H1 (cell line): ENCODE data around the gene NIPSNAP2. TPM values are rescaled to one million over a fixed set of nuclear protein-coding genes. Genes with fewer than 3 reads are reported as not detected.

Source experiments
- CTCF ChIA-PET: fragments of 300-600 bp; sonication (Branson Sonifier 250); formaldehyde crosslinking; loops from one replicate; lab custom pipeline; 2021; ENCODE audit not compliant: partially characterized antibody; lab: Charles Lee
- POLR2A ChIA-PET: fragments of 300-600 bp; sonication (Branson Sonifier 250); formaldehyde crosslinking; loops from one replicate; lab custom pipeline; 2021; ENCODE audit warnings: inconsistent platforms; ENCODE audit not compliant: partially characterized antibody; lab: Charles Lee
- DNase-seq, 2 experiments: peaks; one replicate each; pipeline versions ENCODE4 v3.0.0 to v3.0.0-alpha.2; 2010 to 2022; ENCODE audit warnings: low spot score in 2 of 2, low read depth in 1 of 2, mixed read lengths in 1 of 2
- FAIRE-seq: peaks from 2 replicates; lab custom pipeline; 2011; peaks lifted over from hg19 to GRCh38; lab: Jason Lieb, UNC
- H2AFZ ChIP-seq: 2 replicates; pipeline ENCODE4 v1.8.1; 2012; ENCODE audit warnings: low read length, inconsistent platforms
- H2AK5ac ChIP-seq: 2 replicates; pipeline ENCODE4 v1.6.1; 2013; ENCODE audit warnings: low read depth, low read length
- H2BK120ac ChIP-seq: replicated peaks from 2 replicates; pipeline ENCODE3; 2013; ENCODE audit warnings: low read depth, low read length, inconsistent platforms
- H2BK12ac ChIP-seq: 2 replicates; pipeline ENCODE4 v1.6.1; 2013; ENCODE audit warnings: low read depth, low read length
- H2BK15ac ChIP-seq: 2 replicates; pipeline ENCODE4 v1.6.1; 2013; ENCODE audit warnings: low read length
- H2BK20ac ChIP-seq: 2 replicates; pipeline ENCODE4 v1.6.1; 2013; ENCODE audit warnings: low read length
- H2BK5ac ChIP-seq: 2 replicates; pipeline ENCODE4 v1.6.1; 2013; ENCODE audit warnings: low read depth, low read length
- H3K14ac ChIP-seq: 2 replicates; pipeline ENCODE4 v1.6.1; 2013; ENCODE audit warnings: inconsistent platforms; ENCODE audit not compliant: insufficient read length
- H3K18ac ChIP-seq: 2 replicates; pipeline ENCODE4 v1.6.1; 2013; ENCODE audit warnings: low read length; ENCODE audit errors: extremely low read depth
- H3K23ac ChIP-seq: 2 replicates; pipeline ENCODE4 v1.6.1; 2013; ENCODE audit warnings: inconsistent platforms; ENCODE audit not compliant: insufficient read length
- H3K23me2 ChIP-seq: 2 replicates; pipeline ENCODE4 v1.6.1; 2013; ENCODE audit warnings: low read depth, low read length
- H3K27ac ChIP-seq: 2 replicates; pipeline ENCODE4 v1.6.1; 2011; ENCODE audit warnings: low read depth, low read length, inconsistent platforms
- H3K27me3 ChIP-seq, 4 experiments: replicated peaks in 1 of 4; 1 replicate in 1 of 4; 2 replicates in 3 of 4; pipeline versions ENCODE4 v1.6.1 to v1.8.1; 2011 to 2013; ENCODE audit warnings: low read length in 3 of 4, mild to moderate bottlenecking in 3 of 4, inconsistent platforms in 2 of 4, mixed read lengths in 2 of 4, moderate library complexity in 1 of 4; ENCODE audit not compliant: control insufficient read depth in 3 of 4, insufficient read depth in 3 of 4; ENCODE audit errors: extremely low read depth in 1 of 4
- H3K36me3 ChIP-seq, 4 experiments: 2 replicates each; pipeline versions ENCODE4 v1.6.1 to v1.8.1; 2011 to 2013; ENCODE audit warnings: mild to moderate bottlenecking in 4 of 4, low read length in 3 of 4, moderate library complexity in 2 of 4, control low read depth in 1 of 4, inconsistent platforms in 1 of 4; ENCODE audit not compliant: insufficient read depth in 4 of 4, control insufficient read depth in 2 of 4
- H3K4ac ChIP-seq: replicated peaks from 2 replicates; pipeline ENCODE3; 2013; ENCODE audit warnings: low read length, low read depth, mixed read lengths, inconsistent platforms; ENCODE audit not compliant: insufficient read length
- H3K4me1 ChIP-seq, 4 experiments: replicated peaks in 1 of 4; 1 replicate in 1 of 4; 2 replicates in 3 of 4; pipeline versions ENCODE4 v1.6.1 to v1.8.1; 2011 to 2013; ENCODE audit warnings: low read length in 3 of 4, inconsistent platforms in 2 of 4, mixed read lengths in 1 of 4; ENCODE audit not compliant: insufficient read depth in 4 of 4, control insufficient read depth in 3 of 4
- H3K4me2 ChIP-seq, 2 experiments: 2 replicates each; pipeline versions ENCODE4 v1.6.1 to v1.8.1; 2011 to 2013; ENCODE audit warnings: low read depth in 2 of 2, low read length in 2 of 2, control low read depth in 1 of 2, inconsistent platforms in 1 of 2, mild to moderate bottlenecking in 1 of 2; ENCODE audit not compliant: insufficient read depth in 1 of 2
- H3K4me3 ChIP-seq, 4 experiments: fragments of 200-600, 300-600 bp in 1 of 4; sonication (generic), shearing (Covaris generic), sonication (Bioruptor Twin) in 1 of 4; 2 replicates each; pipeline versions ENCODE4 v1.5.1 to v1.8.1; 2011 to 2016; ENCODE audit warnings: low read length in 4 of 4, low read depth in 3 of 4, control low read depth in 2 of 4, inconsistent platforms in 2 of 4, mild to moderate bottlenecking in 2 of 4, mixed read lengths in 1 of 4, moderate library complexity in 1 of 4; ENCODE audit not compliant: insufficient read depth in 2 of 4; ENCODE audit errors: extremely low read depth in 1 of 4
- H3K56ac ChIP-seq: replicated peaks from 2 replicates; pipeline ENCODE3; 2013; ENCODE audit warnings: low read depth, mild to moderate bottlenecking, mixed read lengths, low read length, inconsistent platforms; ENCODE audit not compliant: insufficient read length
- H3K79me1 ChIP-seq: 2 replicates; pipeline ENCODE4 v1.6.1; 2013; ENCODE audit warnings: low read depth, low read length, control low read depth
- H3K79me2 ChIP-seq, 2 experiments: 2 replicates each; pipeline versions ENCODE4 v1.6.1 to v1.8.1; 2012 to 2013; ENCODE audit warnings: low read length in 2 of 2, mild to moderate bottlenecking in 2 of 2, inconsistent platforms in 1 of 2; ENCODE audit not compliant: insufficient read depth in 2 of 2, control insufficient read depth in 1 of 2
- H3K9ac ChIP-seq, 4 experiments: replicated peaks in 1 of 4; 1 replicate in 1 of 4; 2 replicates in 3 of 4; pipeline versions ENCODE4 v1.6.1 to v1.8.1; 2011 to 2013; ENCODE audit warnings: low read depth in 3 of 4, low read length in 3 of 4, control low read depth in 2 of 4, mild to moderate bottlenecking in 2 of 4, moderate library complexity in 2 of 4, inconsistent platforms in 1 of 4; ENCODE audit errors: extremely low read depth in 1 of 4
- H3K9me3 ChIP-seq, 2 experiments: 2 replicates each; pipeline versions ENCODE4 v1.6.1 to v1.8.1; 2012 to 2013; ENCODE audit warnings: mild to moderate bottlenecking in 2 of 2, moderate library complexity in 2 of 2, control low read depth in 1 of 2, inconsistent platforms in 1 of 2, low read depth in 1 of 2, low read length in 1 of 2, mixed read lengths in 1 of 2; ENCODE audit not compliant: insufficient read depth in 2 of 2
- H4K20me1 ChIP-seq, 2 experiments: replicated peaks in 1 of 2; 2 replicates each; pipeline versions ENCODE3 to v1.8.1; 2011 to 2013; ENCODE audit warnings: inconsistent platforms in 2 of 2, low read length in 2 of 2, mild to moderate bottlenecking in 1 of 2; ENCODE audit not compliant: insufficient read depth in 2 of 2, control insufficient read depth in 1 of 2
- H4K5ac ChIP-seq: 2 replicates; pipeline ENCODE4 v1.6.1; 2013; ENCODE audit warnings: low read length, low read depth, mixed read lengths, inconsistent platforms; ENCODE audit not compliant: insufficient read length
- H4K8ac ChIP-seq: 2 replicates; pipeline ENCODE4 v1.8.0; 2013; ENCODE audit warnings: mild to moderate bottlenecking, moderate library complexity, low read length, inconsistent platforms; ENCODE audit not compliant: insufficient read depth; ENCODE audit errors: extremely low read depth
- H4K91ac ChIP-seq: replicated peaks from 2 replicates; pipeline ENCODE3; 2013; ENCODE audit warnings: low read length, mixed read lengths, inconsistent platforms; ENCODE audit not compliant: insufficient read length
- CBX5 ChIP-seq: fragments of 300-800, 300-1000 bp; sonication (generic); IDR thresholded peaks from 2 replicates; pipeline ENCODE4 v1.7.1; 2016; ENCODE audit warnings: antibody characterized with exemption, low read length, low read depth
- GTF2F1 ChIP-seq: IDR thresholded peaks from 2 replicates; pipeline ENCODE4 v1.6.1; 2012; ENCODE audit warnings: low read depth, low read length, improper control_type of control experiment, borderline replicate concordance
- JUND ChIP-seq: IDR thresholded peaks from 2 replicates; pipeline ENCODE4 v1.6.1; 2011; ENCODE audit warnings: mild to moderate bottlenecking, improper control_type of control experiment, low read length
- NRF1 ChIP-seq: IDR thresholded peaks from 2 replicates; pipeline ENCODE4 v1.6.1; 2011; ENCODE audit warnings: mild to moderate bottlenecking, low read depth, low read length, improper control_type of control experiment
- RBBP5 ChIP-seq: IDR thresholded peaks from 2 replicates; pipeline ENCODE4 v1.7.1; 2012; ENCODE audit warnings: low read depth, mild to moderate bottlenecking, inconsistent platforms, low read length, moderate library complexity, borderline replicate concordance
- RXRA ChIP-seq: IDR thresholded peaks from 2 replicates; pipeline ENCODE4 v1.6.1; 2011; ENCODE audit warnings: low read depth, mild to moderate bottlenecking, low read length, moderate library complexity; ENCODE audit not compliant: insufficient read depth
- SUZ12 ChIP-seq: fragments of 200-600 bp; sonication (generic); IDR thresholded peaks from 2 replicates; pipeline ENCODE4 v1.6.1; 2012; ENCODE audit warnings: mild to moderate bottlenecking, inconsistent platforms, low read length, moderate library complexity, mixed read lengths
- TAF7 ChIP-seq: optimal IDR thresholded peaks from 2 replicates; pipeline ENCODE3; 2011; ENCODE audit warnings: low read depth, mild to moderate bottlenecking, inconsistent platforms, low read length, moderate library complexity, borderline replicate concordance
- TCF12 ChIP-seq: IDR thresholded peaks from 2 replicates; pipeline ENCODE4 v1.6.1; 2011; ENCODE audit warnings: low read depth, mild to moderate bottlenecking, low read length
- WGBS, 2 experiments: shearing (Covaris generic) in 1 of 2; methylation state at CpG; one replicate each; pipeline versions ENCODE4 v1.1.6 to v1.1.7; 2013 to 2015; ENCODE audit warnings: low lambda C conversion rate in 2 of 2, mixed read lengths in 2 of 2, inconsistent platforms in 1 of 2, low coverage in 1 of 2, missing lambda C conversion rate in 1 of 2; ENCODE audit not compliant: insufficient replicate concordance in 2 of 2, insufficient coverage in 1 of 2, insufficient read length in 1 of 2; ENCODE audit errors: extremely low coverage in 1 of 2, missing lambda C conversion rate in 1 of 2; 5-methylcytosine and 5-hydroxymethylcytosine counted together
- polyA plus RNA-seq, 7 experiments: library from polyadenylated mRNA; depleted of rRNA in 3 of 7; stranded (reverse) in 5 of 7; unstranded in 2 of 7; fragments of >200 nt in 5 of 7; fragments of 200-250 nt in 2 of 7; gene quantifications; 1 replicate in 5 of 7; 2 replicates in 1 of 7; 4 replicates in 1 of 7; pipeline versions ENCODE4 v1.2.1 to v1.2.3, GENCODE V29; 2011 to 2013; ENCODE audit warnings: missing spikeins in 2 of 7, mixed read lengths in 2 of 7
- total RNA-seq: library from RNA; stranded (reverse); fragmentation: NEBNext Ultra II Directional; extraction: Animal tissue kit (Norgen Biotek cat#: 25700); gene quantifications from 2 replicates; pipeline ENCODE4 v1.2.1, GENCODE V29; 2021

The NIPSNAP2 gene
- total and polyA plus RNA-seq, 2 of the 8 experiments (the other 6 are each of a cell fraction or from before 2014, with no cell fraction given): 31.1 to 45.2 TPM

DNA sequence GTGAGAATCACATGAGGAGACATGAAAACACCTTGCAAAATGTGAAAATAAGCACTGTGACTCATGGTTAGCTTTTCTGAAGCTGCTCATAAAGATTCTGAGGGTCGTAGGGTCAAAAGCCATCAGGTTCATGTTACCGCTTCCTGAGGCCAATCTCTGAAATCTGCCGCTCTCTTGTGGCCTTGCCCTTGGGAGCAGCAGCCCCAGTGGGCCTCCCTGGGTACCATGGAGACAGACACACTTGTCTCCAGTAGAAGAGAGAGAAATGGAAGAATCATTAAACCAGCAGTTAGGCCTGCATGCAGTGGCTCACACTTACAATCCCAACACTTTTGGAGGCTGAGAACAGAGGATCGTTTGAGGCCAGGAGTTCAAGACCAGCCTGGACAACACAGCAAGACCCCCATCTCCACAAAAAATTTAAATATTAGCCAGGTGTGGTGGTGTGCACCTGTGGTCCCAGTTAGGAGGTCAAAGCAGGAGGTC, 42.8 kb downstream of the NIPSNAP2 start:
- H3K4me1 ChIP-seq: no peaks in the 10 kb centered on the region
- no peaks in the 10 kb centered on the region for H3K79me2 ChIP-seq
- no peaks in the 10 kb centered on the region for H3K9me3 ChIP-seq
- H4K91ac ChIP-seq: no peak overlapping the region
- TF ChIP-seq SUZ12 (no peak), JUND (no peak), RXRA (no peak), CBX5 (no peak), TAF7 (no peak), TCF12 (no peak), GTF2F1 (no peak), RBBP5 (no peak), NRF1 (no peak)
- DNase-seq (no peak), FAIRE-seq (no peak)
- no peak overlapping the region for H3K23ac ChIP-seq
- POLR2A ChIA-PET: interaction anchor here (0.6 to 40.8 kb wide), 8 partner anchors 11 to 602 kb away, joined by 3 to 869 read pairs (median 4); partner anchors contain the start of genes CCT6A, PSPH and SUMF2
- H2AK5ac ChIP-seq: no peak overlapping the region
- H3K14ac ChIP-seq: no peak overlapping the region
- no peaks in the 10 kb centered on the region for H3K23me2 ChIP-seq
- no peak overlapping the region for H2BK20ac ChIP-seq
- no peak overlapping the region for H2BK15ac ChIP-seq
- H4K5ac ChIP-seq: no peak overlapping the region
- no peak overlapping the region for H3K4me3 ChIP-seq
- no peaks in the 10 kb centered on the region; a peak in 1 of 7 replicates for H3K27me3 ChIP-seq
- H3K4ac ChIP-seq: no peak overlapping the region
- CTCF ChIA-PET: interaction anchor here (0.6 to 4.1 kb wide), 8 partner anchors 11 to 114 kb away, joined by 3 to 28 read pairs (median 4); partner anchors contain the start of genes CCT6A, PHKG1 and PSPH
- no peak overlapping the region for H2BK12ac ChIP-seq
- no peak overlapping the region for H3K18ac ChIP-seq
- peaks cover 0 to 15% (median 2%) of the 10 kb centered on the region in 4 experiments; a peak in 4 of 8 replicates for H3K36me3 ChIP-seq
- H3K27ac ChIP-seq: no peak overlapping the region
- H4K8ac ChIP-seq: 0 out of 2 replicates have a peak overlapping the region, but pooled peaks have one; percentile 2
- H2BK5ac ChIP-seq: no peak overlapping the region
- 97% methylated on average over 4 of the region's 4 CpGs; no CpG with 5 or more reads in 1 of the 2 experiments for WGBS, 2 experiments
- H3K4me2 ChIP-seq: no peak overlapping the region
- no peak overlapping the region for H2BK120ac ChIP-seq
- H3K56ac ChIP-seq: no peak overlapping the region
- no peak overlapping the region; a peak in 1 of 7 replicates for H3K9ac ChIP-seq
- no peaks in the 10 kb centered on the region for H3K79me1 ChIP-seq
- H2AFZ ChIP-seq: no peak overlapping the region
- H4K20me1 ChIP-seq: no peaks in the 10 kb centered on the region
